IPS DF 6.9 (cell line): ENCODE data around the gene DPH7.
"Not testable (repeated sequence)": the region's sequence is repeated elsewhere in the genome, so short reads cannot be mapped to it uniquely, and the experiment has no call there.

Source experiments
- DNase-seq: peaks from one replicate; pipeline ENCODE4 v3.0.0-alpha.2; 2013; ENCODE audit warnings: low read depth, low spot score
- H3K27ac ChIP-seq: one replicate; pipeline ENCODE4 v1.5.1; 2013; ENCODE audit warnings: low read length, control low read depth
- H3K27me3 ChIP-seq: 2 replicates; pipeline ENCODE4 v1.6.1; 2013; ENCODE audit warnings: mild to moderate bottlenecking, low read length; ENCODE audit not compliant: control insufficient read depth, insufficient read depth
- H3K36me3 ChIP-seq: 2 replicates; pipeline ENCODE4 v1.6.1; 2013; ENCODE audit warnings: low read length; ENCODE audit not compliant: control insufficient read depth, insufficient read depth
- H3K4me1 ChIP-seq: 2 replicates; pipeline ENCODE4 v1.6.1; 2013; ENCODE audit warnings: low read length; ENCODE audit not compliant: control insufficient read depth, insufficient read depth
- H3K4me3 ChIP-seq: 2 replicates; pipeline ENCODE4 v1.5.1; 2013; ENCODE audit warnings: mild to moderate bottlenecking, low read length
- H3K9me3 ChIP-seq: 2 replicates; pipeline ENCODE4 v1.6.1; 2013; ENCODE audit warnings: low read length, inconsistent platforms; ENCODE audit not compliant: control insufficient read depth, insufficient read depth
- WGBS: extraction: QIAGEN DNeasy Blood & Tissue Kit; methylation state at CpG from one replicate; pipeline ENCODE4 v1.1.7; 2013; ENCODE audit warnings: mixed read lengths, missing lambda C conversion rate; ENCODE audit not compliant: insufficient read length, insufficient coverage; 5-methylcytosine and 5-hydroxymethylcytosine counted together

DPH7 gene

DNA sequence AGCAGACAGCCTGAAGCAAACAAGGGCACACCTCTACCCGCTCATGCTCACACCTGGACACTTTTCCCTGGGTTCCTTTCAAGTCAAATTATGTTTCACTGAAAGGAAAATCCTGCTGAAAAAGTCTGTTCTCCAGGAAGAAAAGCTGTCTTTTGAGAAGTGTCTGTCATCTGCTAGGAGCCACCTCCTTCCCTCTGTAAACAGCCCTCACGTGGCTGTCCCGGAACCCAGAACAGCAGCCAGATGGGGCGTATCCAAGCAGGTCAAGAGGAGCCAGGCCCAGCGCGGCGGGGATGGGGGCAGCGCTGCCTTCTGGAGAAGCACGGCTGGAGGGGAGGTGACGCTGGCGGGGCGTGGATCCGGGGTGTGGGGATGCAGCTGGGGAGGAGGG is 28.5 kb downstream of the DPH7 start, which contains the start of gene PNPLA7:
TSS of gene PNPLA7 (minus strand) at position 172 of the 391 bp plus-strand sequence. CDS start 205 bp downstream, outside the sequence.
- peaks cover 2% of the 10 kb centered on the region; the same call in 1 of the 2 replicates for H3K36me3 ChIP-seq
- H3K4me1 ChIP-seq = no peaks in the 10 kb centered on the region
- H3K27me3 ChIP-seq = no peaks in the 10 kb centered on the region
- H3K4me3 ChIP-seq = peak within 1 kb of the TSS; percentile 45; the same call in 1 of the 2 replicates
- no peak within 1 kb of the TSS for H3K27ac ChIP-seq
- no peaks in the 10 kb centered on the region for H3K9me3 ChIP-seq
- no CpG with 5 or more reads among the region's 13 CpGs for WGBS
- DNase-seq = peak; percentile 33

DNA sequence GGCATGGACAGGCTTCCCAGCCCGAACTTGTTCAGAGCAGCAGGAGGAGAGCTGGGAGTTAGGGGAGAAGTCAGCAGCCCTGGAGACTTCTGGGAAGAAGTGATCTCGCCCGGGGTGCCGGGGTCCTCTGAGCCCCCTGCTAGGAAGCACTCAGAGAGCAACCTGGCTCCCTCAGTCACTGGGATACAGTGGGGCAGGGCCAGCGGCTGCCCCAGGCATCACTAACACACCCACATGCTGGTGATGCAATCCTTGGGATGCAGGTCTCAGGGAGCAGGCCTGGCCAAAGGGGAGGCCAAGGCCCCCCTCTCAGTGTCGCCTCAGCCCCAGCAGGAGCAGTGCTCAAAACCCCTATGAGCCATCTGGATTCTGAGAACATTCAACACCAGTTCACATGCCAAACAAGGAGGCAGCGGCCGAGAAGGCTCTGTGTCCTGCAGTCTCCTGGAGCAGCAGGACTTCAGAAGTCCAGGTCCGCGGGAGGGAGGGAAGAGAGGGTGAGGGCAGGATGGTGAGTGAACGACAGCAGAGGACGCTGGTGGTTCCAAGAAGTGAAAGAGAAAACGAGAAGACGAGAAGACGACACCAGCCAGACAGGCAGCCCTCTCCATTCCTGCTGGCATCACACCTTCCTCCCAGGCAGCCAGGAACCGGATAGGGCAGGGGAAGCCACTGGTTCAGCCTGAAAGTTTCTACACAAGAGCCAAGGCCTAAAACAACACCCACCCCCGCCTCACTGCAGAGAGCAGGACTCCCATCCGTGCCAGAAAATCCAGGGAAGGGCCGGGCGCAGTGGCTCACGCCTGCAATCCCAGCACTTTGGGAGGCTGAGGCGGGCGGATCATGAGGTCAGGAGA is 30.8 kb downstream of the DPH7 start:
- Histone ChIP-seq H3K27me3 (no peaks in the 10 kb centered on the region), H3K27ac (no peak overlapping the region), H3K4me3 (no peak overlapping the region), H3K9me3 (no peaks in the 10 kb centered on the region), H3K36me3 (no peaks in the 10 kb centered on the region), H3K4me1 (no peaks in the 10 kb centered on the region)
- WGBS = no CpG with 5 or more reads among the region's 23 CpGs
- DNase-seq = no peak

DNA sequence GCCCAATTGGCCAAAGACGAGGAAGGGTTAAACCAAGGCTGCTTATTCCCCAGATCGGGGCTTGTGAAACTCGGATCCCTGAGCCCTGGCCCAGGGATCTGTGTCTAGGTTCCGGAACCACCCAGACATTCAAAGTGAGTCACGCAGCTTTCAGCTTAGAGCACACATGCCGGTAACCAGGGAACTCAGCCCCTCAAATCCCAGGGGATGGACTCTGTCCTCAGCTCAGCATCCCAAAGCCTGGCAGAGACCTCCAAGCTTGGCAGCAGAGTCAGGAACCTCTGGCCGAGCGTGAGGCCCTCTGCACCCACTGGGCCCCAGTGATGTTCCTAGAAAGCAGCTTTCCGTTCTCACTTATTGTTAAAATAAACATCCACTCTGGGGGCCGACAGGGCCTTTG is 33.6 kb downstream of the DPH7 start:
- Histone ChIP-seq H3K4me1 (no peaks in the 10 kb centered on the region), H3K27me3 (no peaks in the 10 kb centered on the region), H3K27ac (no peak overlapping the region), H3K9me3 (no peaks in the 10 kb centered on the region), H3K4me3 (no peak overlapping the region), H3K36me3 (no peaks in the 10 kb centered on the region)
- no CpG with 5 or more reads among the region's 10 CpGs for WGBS
- no peak for DNase-seq

DNA sequence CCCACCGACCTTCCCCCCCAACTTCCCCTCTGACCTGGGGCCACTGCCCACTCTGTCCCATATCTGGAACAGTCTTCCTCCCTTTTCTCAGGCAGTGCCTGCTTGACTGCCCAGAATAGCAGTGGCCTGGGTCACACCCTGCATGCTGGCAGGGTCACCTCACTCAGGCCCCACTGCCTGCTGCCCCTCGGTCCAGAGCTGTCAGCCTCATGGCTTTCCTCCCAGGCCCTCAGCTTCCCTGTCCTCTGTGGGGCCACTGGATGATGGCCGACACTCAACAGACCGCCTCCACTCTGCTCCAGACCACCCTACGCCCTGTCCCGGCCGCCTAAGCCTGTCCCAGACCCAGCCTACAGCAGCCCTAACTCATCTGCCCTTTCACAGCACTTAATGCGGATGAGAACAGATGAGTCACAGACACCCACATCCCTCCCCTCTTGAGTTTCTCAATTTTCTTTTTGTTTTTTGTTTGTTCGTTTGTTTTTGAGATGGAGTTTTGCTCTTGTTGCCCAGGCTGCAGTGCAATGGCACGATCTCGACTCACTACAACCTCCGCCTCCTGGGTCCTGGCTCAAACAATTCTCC is 34.5 kb downstream of the DPH7 start:
- no peak overlapping the region for H3K27ac ChIP-seq
- H3K36me3 ChIP-seq = no peaks in the 10 kb centered on the region
- DNase-seq = no peak
- H3K9me3 ChIP-seq = no peaks in the 10 kb centered on the region
- no peaks in the 10 kb centered on the region for H3K27me3 ChIP-seq
- H3K4me1 ChIP-seq = no peaks in the 10 kb centered on the region
- WGBS = no CpG with 5 or more reads among the region's 12 CpGs
- H3K4me3 ChIP-seq = no peak overlapping the region

DNA sequence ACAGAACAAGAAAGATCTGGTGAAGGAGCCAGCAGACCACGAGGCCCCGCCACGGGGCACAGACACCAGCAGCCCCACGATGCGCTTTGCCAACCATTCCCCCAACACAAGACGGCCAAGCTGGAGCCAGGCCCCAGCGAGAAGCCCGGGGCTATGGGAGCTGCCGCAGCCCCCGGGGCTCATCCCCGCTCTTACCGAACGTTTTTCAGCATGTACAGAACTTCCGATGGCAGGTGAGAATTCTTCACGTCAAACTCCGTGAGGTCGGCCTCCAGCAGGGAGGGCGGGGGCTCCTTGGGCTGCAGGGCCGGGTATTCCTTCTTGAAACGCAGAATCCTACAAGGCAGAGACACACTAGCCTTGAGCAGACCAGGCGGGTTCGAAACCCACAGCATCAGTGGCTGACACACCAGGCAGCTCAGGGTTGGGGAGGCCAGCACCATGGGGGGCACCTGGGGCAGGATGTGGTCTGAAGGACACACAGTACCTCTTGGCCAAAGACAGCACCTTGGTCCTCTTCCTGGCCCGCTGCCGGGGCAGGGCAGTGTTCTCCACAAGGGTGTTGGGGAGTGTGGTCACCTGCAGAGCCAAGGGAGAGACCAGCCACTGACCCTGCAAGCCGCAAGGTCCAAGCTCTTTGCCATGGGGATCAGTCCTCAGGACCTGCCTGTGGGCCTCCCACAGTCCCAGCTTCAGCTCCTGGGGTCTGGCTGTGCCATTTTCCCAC is 35.3 kb downstream of the DPH7 start:
- H3K27me3 ChIP-seq = no peaks in the 10 kb centered on the region
- no peaks in the 10 kb centered on the region for H3K9me3 ChIP-seq
- H3K27ac ChIP-seq = no peak overlapping the region
- no peak overlapping the region for H3K4me3 ChIP-seq
- H3K4me1 ChIP-seq = no peaks in the 10 kb centered on the region
- WGBS = no CpG with 5 or more reads among the region's 25 CpGs
- DNase-seq = no peak
- H3K36me3 ChIP-seq = no peaks in the 10 kb centered on the region

DNA sequence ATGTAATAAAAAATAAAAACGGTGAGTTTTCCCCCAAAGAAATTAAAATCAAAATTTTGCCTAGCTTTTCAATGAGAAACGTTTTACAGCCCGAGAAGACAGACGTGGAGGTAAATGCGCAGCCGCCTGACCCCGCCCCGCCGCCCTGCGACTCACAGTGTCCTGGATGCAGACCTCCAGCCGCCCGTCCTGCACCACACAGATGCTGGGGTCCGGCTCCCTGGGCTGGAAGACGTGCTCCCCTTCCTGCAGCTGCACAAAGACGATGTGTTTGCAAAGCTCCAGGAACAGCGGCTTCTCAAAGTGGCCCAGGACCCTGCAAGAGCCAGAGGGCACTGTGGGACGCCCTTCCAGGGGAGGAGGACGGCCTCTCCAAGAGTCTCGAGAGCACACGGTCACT is 36.2 kb downstream of the DPH7 start:
- Histone ChIP-seq H3K36me3 (no peaks in the 10 kb centered on the region), H3K4me1 (no peaks in the 10 kb centered on the region), H3K4me3 (no peak overlapping the region), H3K27ac (no peak overlapping the region), H3K27me3 (no peaks in the 10 kb centered on the region), H3K9me3 (no peaks in the 10 kb centered on the region)
- WGBS = no CpG with 5 or more reads among the region's 20 CpGs
- DNase-seq = no peak

DNA sequence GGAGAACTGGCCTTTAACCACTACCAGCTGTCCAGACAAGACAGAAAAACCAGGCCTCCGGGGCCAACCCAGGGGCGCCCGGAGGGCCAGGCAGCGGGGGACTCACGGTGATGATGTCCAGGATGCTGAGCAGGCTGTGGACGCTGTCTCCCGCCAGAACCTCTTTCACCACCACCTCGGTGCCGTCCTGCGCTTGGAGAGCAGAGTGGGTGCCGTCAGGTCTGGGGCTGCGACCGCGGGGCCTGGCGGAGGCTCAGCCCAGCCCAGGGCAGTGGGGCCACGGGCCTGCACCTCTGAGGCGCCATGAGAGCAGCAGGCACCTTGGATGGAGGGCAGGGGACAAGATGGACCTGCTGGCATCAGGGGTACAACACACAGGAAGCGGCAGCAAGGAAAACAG is 38.2 kb downstream of the DPH7 start:
- Histone ChIP-seq H3K4me3 (no peak overlapping the region), H3K27me3 (no peaks in the 10 kb centered on the region), H3K27ac (no peak overlapping the region), H3K36me3 (no peaks in the 10 kb centered on the region), H3K9me3 (no peaks in the 10 kb centered on the region), H3K4me1 (no peaks in the 10 kb centered on the region)
- DNase-seq = no peak
- no CpG with 5 or more reads among the region's 18 CpGs for WGBS

DNA sequence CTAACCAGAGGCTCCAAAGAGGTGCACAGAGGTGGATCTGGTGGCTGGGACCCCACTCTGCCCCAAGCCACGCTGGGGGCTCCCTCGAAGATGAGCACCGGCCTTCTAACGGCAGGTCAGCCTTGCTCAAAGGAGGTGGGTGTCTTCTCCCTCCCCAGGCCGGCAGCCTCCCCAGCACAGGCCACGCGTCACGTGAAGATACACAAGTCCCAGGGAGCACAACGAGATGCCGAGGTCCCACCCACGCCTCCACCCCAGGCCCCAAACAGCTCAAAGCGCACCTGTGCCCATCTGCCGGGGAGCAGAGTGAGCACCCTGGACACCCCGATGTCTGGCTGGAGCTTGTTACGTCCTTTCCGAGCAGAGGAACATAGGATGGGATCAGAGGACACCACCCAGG is 40.7 kb downstream of the DPH7 start:
- Histone ChIP-seq H3K9me3 (no peaks in the 10 kb centered on the region), H3K27me3 (no peaks in the 10 kb centered on the region), H3K4me1 (no peaks in the 10 kb centered on the region), H3K36me3 (no peaks in the 10 kb centered on the region), H3K4me3 (no peak overlapping the region), H3K27ac (no peak overlapping the region)
- no peak for DNase-seq
- no CpG with 5 or more reads among the region's 16 CpGs for WGBS

DNA sequence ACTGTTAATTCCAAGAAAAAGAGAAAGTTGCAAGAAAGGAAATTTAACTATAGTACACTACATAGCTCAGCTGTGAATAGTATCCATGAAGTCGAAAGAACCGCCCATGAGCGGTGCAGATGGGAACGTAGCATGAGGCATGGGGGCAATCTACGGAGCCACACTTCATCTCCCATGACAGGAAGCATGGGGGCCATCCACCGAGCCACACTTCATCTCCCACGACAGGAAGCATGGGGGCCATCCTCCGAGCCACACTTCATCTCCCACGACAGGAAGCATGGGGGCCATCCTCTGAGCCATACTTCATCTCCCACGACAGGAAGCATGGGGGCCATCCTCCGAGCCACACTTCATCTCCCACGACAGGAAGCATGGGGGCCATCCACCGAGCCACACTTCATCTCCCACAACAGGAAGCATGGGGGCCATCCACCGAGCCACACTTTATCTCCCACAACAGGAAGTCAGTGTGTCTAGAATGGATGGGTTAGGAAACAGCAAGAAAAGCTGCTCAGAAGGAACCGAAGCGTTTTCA is 42.1 kb downstream of the DPH7 start:
- not testable (repeated sequence) for H3K27ac ChIP-seq, H3K4me3 ChIP-seq, DNase-seq, H3K9me3 ChIP-seq, H3K36me3 ChIP-seq, H3K4me1 ChIP-seq, H3K27me3 ChIP-seq
- no CpG with 5 or more reads among the region's 16 CpGs for WGBS

DNA sequence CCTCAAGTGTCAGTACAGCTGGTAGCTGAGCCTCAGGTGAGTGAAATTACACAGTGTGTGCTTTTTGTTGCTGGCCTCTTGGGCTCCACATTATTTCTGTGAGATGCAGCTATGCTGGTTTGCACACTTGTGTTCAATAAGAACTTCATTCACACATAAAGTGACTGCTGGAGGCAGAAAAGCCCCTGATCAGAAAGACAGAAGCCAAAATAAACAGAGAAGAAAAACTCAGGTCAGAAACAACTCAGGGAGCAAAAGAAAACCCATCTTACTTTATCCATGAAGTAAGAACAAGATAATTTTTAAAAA is 43.7 kb downstream of the DPH7 start:
- H3K4me1 ChIP-seq = no peaks in the 10 kb centered on the region
- no peak overlapping the region for H3K4me3 ChIP-seq
- H3K27ac ChIP-seq = no peak overlapping the region
- no peak for DNase-seq
- H3K27me3 ChIP-seq = no peaks in the 10 kb centered on the region
- H3K36me3 ChIP-seq = no peaks in the 10 kb centered on the region
- H3K9me3 ChIP-seq = no peaks in the 10 kb centered on the region
